Measurements from ENCODE around the gene SIM2. TPM values are rescaled to one million over a fixed set of nuclear protein-coding genes. Genes with fewer than 3 reads are reported as not detected.

Gene SIM2
- total RNA-seq, 1 experiment from 2014 or later = 23.9 TPM

DNA sequence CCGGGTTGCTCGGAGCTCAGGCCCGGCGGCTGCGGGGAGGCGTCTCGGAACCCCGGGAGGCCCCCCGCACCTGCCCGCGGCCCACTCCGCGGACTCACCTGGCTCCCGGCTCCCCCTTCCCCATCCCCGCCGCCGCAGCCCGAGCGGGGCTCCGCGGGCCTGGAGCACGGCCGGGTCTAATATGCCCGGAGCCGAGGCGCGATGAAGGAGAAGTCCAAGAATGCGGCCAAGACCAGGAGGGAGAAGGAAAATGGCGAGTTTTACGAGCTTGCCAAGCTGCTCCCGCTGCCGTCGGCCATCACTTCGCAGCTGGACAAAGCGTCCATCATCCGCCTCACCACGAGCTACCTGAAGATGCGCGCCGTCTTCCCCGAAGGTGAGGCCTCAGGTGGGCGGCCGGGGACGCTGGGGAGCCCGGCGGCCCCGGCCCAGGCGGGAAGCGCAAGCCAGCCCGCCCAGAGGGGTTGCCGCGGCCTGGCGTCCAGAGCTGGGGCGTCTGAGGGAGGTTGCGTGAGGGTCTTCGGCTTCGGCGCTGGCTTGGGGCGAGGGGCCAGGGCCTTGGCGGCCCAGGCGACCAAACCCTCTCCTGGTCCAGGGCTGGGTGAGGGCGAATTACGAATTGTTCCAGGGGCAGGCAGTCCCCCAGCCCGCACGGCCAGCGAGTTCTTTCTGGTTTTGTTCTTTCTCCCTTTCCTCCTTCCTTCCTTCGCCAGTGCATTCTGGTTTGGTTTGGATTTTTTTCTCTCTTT, 805 bp downstream of the SIM2 start:
- no peak overlapping the region for H2AFZ ChIP-seq (ENCODE audit: low read depth, low read length, poor library complexity, severe bottlenecking)

More for the DNA sequence above, 805 bp downstream of the SIM2 start:
- peak overlapping the region; percentile 73 for H3K9ac ChIP-seq (ENCODE audit: low read length)
- H3K79me2 ChIP-seq (ENCODE audit: insufficient read depth, low read length) = peaks cover 53% of the 10 kb centered on the region
- BruUV-seq (replicated peaks) = no TSS peak
- DNase-seq (ENCODE audit: low read depth, low spot score) (no peak), ATAC-seq (peak; percentile 5)
- TF ChIP-seq ZFX (IDR thresholded peaks at IDR 0.05) = peak; percentile 78; the same call in 1 of the 2 replicates
- no peak for TF ChIP-seq TCF7L2 (IDR thresholded peaks at IDR 0.05; ENCODE audit: borderline replicate concordance, extremely low read depth, insufficient read depth, insufficient read length)
- TF ChIP-seq ZBTB33 (IDR thresholded peaks at IDR 0.05; ENCODE audit: extremely low read depth, insufficient replicate concordance, low read length) = no peak
- H3K27ac ChIP-seq (ENCODE audit: low read depth, low read length) = peak overlapping the region; percentile 93
- no peaks in the 10 kb centered on the region for H3K9me2 ChIP-seq (ENCODE audit: insufficient read depth)
- peaks cover 10 to 24% of the 10 kb centered on the region in 2 experiments for H3K4me1 ChIP-seq (ENCODE audit: control insufficient read depth in 1 of 2, insufficient read depth in 2 of 2, low read length in 2 of 2)
- H4K20me1 ChIP-seq (ENCODE audit: insufficient read depth) = no peaks in the 10 kb centered on the region
- H3K4me3 ChIP-seq (replicated peaks in 1 of 2; ENCODE audit: low read depth in 1 of 2, low read length in 2 of 2) = peak overlapping the region; percentile 71 to 75
- H3K36me3 ChIP-seq (ENCODE audit: control insufficient read depth in 1 of 2, insufficient read depth in 2 of 2, low read length in 2 of 2) = no peaks in the 10 kb centered on the region
- RAD21 ChIA-PET (ENCODE audit: low non-redundant PET in 1 of 2, low total read pairs in 2 of 2, uncharacterized antibody in 2 of 2, unreplicated experiment in 2 of 2) = no interaction called here
- no peaks in the 10 kb centered on the region for H3K27me3 ChIP-seq (ENCODE audit: insufficient read depth, low read length)
- no peaks in the 10 kb centered on the region for H3K9me3 ChIP-seq (ENCODE audit: control insufficient read depth in 1 of 2, insufficient read depth in 1 of 2, low read depth in 1 of 2, low read length in 2 of 2)
- intact Hi-C loops (cut with micrococcal nuclease) = no loop called here
- peak overlapping the region; percentile 97 for H3K4me2 ChIP-seq (ENCODE audit: low read length)
- CTCF ChIA-PET = no interaction called here
- POLR2A ChIA-PET = no interaction called here
